Effector memory CD4-positive, alpha-beta T cell (primary cell): ENCODE data around the gene SORCS3.

Experiments used
- DNase-seq, 3 donors: peaks; one replicate each; pipeline ENCODE4 v3.0.0-alpha.2; 2020
- H3K27ac ChIP-seq: 2 replicates; pipeline ENCODE4 v1.7.0; 2013; ENCODE audit warnings: mild to moderate bottlenecking, low read length, moderate library complexity; ENCODE audit not compliant: insufficient read depth, poor library complexity, severe bottlenecking
- H3K27me3 ChIP-seq: replicated peaks from 2 replicates; pipeline ENCODE4 v1.7.0; 2013; ENCODE audit warnings: mild to moderate bottlenecking, low read length; ENCODE audit not compliant: insufficient read depth, control insufficient read depth, poor library complexity, severe bottlenecking
- H3K36me3 ChIP-seq: 2 replicates; pipeline ENCODE4 v1.7.0; 2013; ENCODE audit warnings: mild to moderate bottlenecking, low read length, moderate library complexity; ENCODE audit not compliant: control insufficient read depth, insufficient read depth
- H3K4me1 ChIP-seq: 2 replicates; pipeline ENCODE4 v1.7.0; 2013; ENCODE audit warnings: low read length, mild to moderate bottlenecking; ENCODE audit not compliant: control insufficient read depth, insufficient read depth, poor library complexity, severe bottlenecking
- H3K4me3 ChIP-seq: 2 replicates; pipeline ENCODE4 v1.7.0; 2013; ENCODE audit warnings: low read length, low read depth, mild to moderate bottlenecking; ENCODE audit not compliant: insufficient read depth, poor library complexity, severe bottlenecking
- H3K9me3 ChIP-seq: 2 replicates; pipeline ENCODE4 v1.7.0; 2013; ENCODE audit warnings: mild to moderate bottlenecking, low read length, moderate library complexity; ENCODE audit not compliant: control insufficient read depth

SORCS3 gene

DNA sequence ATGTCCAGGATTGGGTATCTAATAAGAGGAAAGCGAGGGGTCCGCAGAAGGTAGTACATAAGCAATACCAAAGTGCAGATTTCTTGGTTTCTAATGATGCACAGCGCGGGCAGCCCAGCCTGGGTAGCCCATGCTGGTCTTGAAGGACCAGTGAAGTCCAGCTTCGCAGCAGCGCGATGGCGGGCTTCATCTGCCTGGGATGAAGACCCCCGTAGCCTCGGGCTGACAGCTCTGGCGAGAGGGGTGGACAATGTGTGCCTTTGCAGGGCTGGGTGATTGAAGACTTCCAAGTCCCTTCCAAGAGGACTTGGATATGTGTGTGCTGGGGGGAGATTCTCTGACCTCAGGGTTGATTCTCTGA lies 2.2 kb downstream of the SORCS3 start:
- Histone ChIP-seq H3K4me3 (no peak overlapping the region), H3K27me3 (peaks cover 13% of the 10 kb centered on the region), H3K36me3 (no peaks in the 10 kb centered on the region), H3K27ac (no peak overlapping the region), H3K4me1 (peaks cover 2% of the 10 kb centered on the region), H3K9me3 (no peaks in the 10 kb centered on the region)
- DNase-seq: no peak

DNA sequence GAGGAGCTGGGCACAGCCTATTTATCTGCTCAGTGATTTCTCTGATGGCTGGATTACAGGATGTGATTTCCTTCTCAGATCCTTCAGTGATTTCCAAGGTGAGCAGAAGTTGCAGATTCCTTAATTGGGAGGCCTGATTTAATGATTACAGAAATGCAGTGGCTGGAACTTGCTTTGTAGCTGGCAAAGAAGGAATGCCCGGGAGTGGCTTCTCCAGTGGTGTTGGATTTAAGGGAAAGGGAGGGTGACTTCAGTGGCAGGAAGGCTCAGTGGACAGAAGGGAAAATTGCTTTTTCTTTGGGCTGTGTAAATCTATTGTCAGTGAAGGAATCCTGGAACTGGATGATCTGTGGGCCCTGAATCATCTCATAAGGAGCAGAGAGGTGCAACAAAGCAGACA lies 5.1 kb downstream of the SORCS3 start:
- Histone ChIP-seq H3K27me3 (peaks cover 10% of the 10 kb centered on the region), H3K9me3 (no peaks in the 10 kb centered on the region), H3K27ac (no peak overlapping the region), H3K4me1 (no peaks in the 10 kb centered on the region), H3K4me3 (no peak overlapping the region), H3K36me3 (no peaks in the 10 kb centered on the region)
- DNase-seq: no peak

DNA sequence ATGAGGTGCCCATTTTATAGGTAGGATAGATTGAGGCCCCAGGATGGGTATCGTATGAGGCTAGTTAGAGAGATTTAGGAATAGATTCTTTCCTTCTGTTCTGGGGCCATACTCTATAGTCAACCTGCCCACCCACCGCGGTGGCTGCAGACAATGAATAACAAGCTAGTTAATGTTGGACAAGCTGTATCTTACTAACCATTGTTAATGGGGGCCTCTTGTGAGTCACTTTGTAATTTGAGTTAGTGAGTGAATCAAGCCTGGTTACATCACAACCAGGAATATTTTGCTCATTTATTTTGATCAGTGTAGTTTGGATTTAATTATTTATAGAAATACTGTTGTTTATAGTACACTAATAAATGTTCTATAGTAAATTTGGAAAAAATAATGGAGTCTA lies 7.3 kb downstream of the SORCS3 start:
- Histone ChIP-seq H3K9me3 (no peaks in the 10 kb centered on the region), H3K27ac (no peak overlapping the region), H3K4me1 (no peaks in the 10 kb centered on the region), H3K27me3 (no peaks in the 10 kb centered on the region), H3K4me3 (no peak overlapping the region), H3K36me3 (no peaks in the 10 kb centered on the region)
- no peak for DNase-seq

DNA sequence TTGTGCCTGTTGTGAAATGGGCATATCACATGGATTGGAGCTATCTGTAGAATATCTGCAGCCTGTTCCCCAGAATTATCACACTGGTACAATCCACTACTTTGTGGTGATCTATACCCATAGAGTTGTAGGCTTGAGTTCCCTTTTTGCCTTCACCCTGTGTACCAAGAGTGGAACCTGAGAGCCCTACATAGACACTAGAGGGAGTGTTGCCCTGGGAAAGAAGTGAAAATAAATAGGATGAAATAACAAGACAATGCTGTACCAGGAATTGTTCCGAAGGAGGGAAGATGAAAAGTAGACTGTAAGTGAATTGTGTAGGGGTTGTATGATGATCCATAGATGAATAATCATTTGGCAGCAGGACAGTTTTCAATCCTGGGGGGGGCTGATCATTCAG lies 9.0 kb downstream of the SORCS3 start:
- H3K4me3 ChIP-seq: no peak overlapping the region
- no peaks in the 10 kb centered on the region for H3K9me3 ChIP-seq
- no peaks in the 10 kb centered on the region for H3K4me1 ChIP-seq
- no peak overlapping the region for H3K27ac ChIP-seq
- no peak for DNase-seq
- H3K27me3 ChIP-seq: no peaks in the 10 kb centered on the region
- no peaks in the 10 kb centered on the region for H3K36me3 ChIP-seq

DNA sequence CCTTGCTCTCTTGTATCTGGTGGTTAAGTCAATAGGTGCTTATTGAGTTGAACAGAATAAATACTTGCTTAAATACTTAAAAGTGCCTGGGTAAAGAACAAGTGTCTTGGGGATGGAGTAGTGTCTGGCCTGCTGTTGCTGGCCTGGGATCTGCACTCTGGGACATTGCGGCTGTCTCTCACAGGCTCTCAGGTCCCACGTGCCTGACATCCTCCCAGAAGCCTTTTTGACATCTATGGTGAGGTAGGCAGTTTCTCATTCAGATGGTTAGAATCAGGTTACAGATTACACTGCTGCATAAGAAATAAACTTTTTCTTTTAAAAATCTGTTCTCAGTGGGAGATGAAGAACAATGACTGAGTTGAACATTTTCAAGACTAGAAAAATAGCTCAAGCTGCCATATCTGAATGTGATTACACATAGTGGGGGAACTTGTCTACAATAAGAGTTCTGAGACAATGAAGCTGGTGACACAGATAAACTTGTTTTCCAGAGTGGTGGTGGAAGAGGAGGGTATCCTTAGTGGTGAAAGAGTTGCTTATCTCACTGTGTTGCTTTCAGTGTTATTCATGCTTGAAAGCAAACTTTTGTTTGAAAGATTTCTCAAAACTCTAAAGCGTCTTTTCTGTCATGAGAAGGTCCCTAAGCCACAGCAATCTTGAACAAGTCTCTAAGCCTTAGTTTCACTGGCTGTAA lies 9.7 kb downstream of the SORCS3 start:
- Histone ChIP-seq H3K36me3 (no peaks in the 10 kb centered on the region), H3K27me3 (no peaks in the 10 kb centered on the region), H3K4me1 (no peaks in the 10 kb centered on the region), H3K9me3 (no peaks in the 10 kb centered on the region), H3K27ac (no peak overlapping the region), H3K4me3 (no peak overlapping the region)
- DNase-seq: no peak

DNA sequence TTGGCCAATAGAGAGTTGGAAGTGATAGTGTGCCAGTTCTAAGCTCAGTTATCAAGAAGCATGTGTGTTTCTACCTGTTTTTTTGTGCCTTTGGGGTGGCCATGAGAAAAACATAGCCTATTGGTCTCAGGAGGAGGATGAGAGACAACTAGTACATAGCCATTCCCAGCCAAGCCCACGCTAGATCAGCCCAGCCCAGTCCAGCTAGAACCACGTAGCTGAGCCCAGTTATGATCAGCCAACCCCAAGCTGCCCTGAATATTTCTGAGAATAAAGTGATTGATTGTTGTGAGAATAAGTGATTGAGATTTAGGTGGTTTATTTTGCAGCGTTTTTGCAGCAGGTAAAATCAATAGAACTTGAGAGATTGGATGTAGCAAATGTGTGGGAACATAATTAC lies 15.9 kb downstream of the SORCS3 start:
- Histone ChIP-seq H3K9me3 (no peaks in the 10 kb centered on the region), H3K36me3 (no peaks in the 10 kb centered on the region), H3K4me3 (no peak overlapping the region), H3K27me3 (no peaks in the 10 kb centered on the region), H3K4me1 (no peaks in the 10 kb centered on the region), H3K27ac (no peak overlapping the region)
- no peak for DNase-seq

DNA sequence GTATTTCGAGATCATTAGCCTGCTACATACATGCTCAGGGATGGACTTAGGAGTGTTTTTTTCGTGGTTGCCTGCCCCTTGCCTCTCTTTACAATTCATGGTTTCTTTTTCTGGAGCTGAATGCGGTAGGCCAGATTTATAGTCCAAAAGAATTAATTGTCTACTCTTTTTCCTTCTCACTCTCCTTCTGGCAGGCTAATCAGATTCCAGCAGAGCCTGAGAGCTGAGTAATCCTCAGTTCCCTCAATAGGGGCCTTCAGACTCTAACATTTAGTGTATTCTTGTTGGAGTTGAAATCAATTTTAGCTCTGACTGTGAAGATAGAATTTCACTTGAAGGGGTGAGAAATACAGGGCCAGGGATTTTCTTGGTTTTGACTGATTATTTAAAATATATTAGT lies 16.4 kb downstream of the SORCS3 start:
- DNase-seq: no peak
- Histone ChIP-seq H3K27me3 (no peaks in the 10 kb centered on the region), H3K4me1 (no peaks in the 10 kb centered on the region), H3K36me3 (no peaks in the 10 kb centered on the region), H3K9me3 (no peaks in the 10 kb centered on the region), H3K4me3 (no peak overlapping the region), H3K27ac (no peak overlapping the region)

DNA sequence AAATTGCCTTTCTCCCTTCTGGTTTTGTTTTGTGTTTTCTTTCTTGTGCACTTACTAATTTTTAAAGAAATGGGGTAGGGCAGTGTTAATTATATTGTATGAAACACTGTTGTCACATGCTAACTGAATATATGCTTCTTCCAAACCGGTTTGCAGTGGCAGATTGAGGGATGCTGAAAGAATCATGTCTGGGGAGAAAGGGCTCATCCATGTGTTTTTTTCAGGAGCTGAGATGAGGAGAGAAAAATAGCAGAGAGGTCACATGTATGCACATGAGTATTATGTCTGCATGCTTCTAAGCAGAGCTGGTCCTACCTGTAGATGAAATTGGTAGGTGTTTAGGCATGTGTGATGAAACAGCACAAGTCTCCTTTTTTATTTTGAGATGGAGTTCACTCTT lies 17.0 kb downstream of the SORCS3 start:
- H3K4me3 ChIP-seq: no peak overlapping the region
- H3K27ac ChIP-seq: no peak overlapping the region
- no peak for DNase-seq
- no peaks in the 10 kb centered on the region for H3K36me3 ChIP-seq
- no peaks in the 10 kb centered on the region for H3K27me3 ChIP-seq
- H3K9me3 ChIP-seq: no peaks in the 10 kb centered on the region
- H3K4me1 ChIP-seq: no peaks in the 10 kb centered on the region

DNA sequence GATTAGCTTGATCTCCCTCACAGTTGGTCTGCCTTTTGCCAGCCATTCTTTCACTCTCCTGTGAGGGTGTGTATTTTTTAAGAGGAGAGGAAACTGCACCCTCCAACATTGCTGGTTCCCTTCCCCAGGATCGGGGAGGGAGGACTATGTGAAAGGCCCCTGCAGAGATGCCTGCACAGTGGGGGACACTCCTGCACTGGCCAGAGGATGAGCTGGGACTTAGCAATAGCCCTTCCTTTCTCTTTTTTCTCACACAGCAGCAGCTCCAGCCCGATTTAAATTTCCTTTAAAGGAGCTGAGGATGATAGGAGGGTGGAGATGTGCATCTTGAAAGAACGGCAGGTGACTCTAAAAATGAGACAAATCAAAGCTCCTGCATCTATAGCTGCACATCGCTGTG lies 18.7 kb downstream of the SORCS3 start:
- Histone ChIP-seq H3K27ac (no peak overlapping the region), H3K36me3 (no peaks in the 10 kb centered on the region), H3K4me1 (no peaks in the 10 kb centered on the region), H3K27me3 (no peaks in the 10 kb centered on the region), H3K4me3 (no peak overlapping the region), H3K9me3 (no peaks in the 10 kb centered on the region)
- DNase-seq: no peak

DNA sequence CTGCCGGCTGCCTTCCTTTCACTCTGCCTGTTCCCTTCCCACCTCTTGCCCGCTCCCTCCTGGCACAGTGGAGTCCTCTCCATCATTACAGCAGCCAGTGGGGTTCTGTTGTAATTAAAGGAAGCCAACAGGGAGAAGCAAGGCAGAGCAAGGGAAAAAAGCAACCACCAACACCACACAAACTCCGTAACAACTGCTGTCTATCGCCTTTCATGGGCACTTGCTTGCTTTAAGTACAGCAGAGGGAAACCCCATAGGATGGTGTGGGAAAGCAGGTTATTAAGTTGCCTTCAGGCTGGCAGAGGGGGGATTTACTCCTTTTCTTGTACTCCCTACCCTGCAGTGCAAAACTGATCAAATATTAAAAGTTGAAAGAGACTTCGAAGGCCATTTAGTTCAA lies 22.0 kb downstream of the SORCS3 start:
- no peak for DNase-seq

More for the DNA sequence above, 22.0 kb downstream of the SORCS3 start:
- Histone ChIP-seq H3K36me3 (no peaks in the 10 kb centered on the region), H3K27ac (no peak overlapping the region), H3K4me1 (no peaks in the 10 kb centered on the region), H3K4me3 (no peak overlapping the region), H3K9me3 (no peaks in the 10 kb centered on the region), H3K27me3 (no peaks in the 10 kb centered on the region)
